HL-60/S4 treated with retinoic acid at 250 ng/mL for 4 days and 3 days (cell line): Measurements from ENCODE around the gene FGD6.

ENCODE experiments used
- in situ Hi-C: fragments of 300-500 bp; cut with MboI; formaldehyde crosslinking; loops from 2 replicates; pipeline ENCODE4 v1.7.0; 2022; ENCODE audit warnings: low sequenced_read_pairs

FGD6 gene

DNA sequence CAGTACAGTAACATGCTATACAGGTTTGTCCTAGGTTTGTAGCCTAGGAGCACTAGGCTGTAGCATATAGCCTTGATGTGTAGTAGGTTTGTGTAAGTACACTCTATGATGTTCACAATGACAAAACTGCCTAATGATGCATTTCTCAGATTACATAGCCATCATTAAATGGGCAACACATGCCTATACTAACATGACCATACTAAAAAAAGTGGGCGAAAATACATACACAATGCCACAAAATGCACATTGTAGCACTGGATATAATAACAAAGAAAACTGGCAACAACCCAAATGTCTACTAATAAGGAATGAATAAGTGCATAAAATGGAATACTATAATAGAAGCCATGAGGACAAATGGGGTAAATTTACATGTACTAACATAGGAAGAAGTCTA lies 182.5 kb downstream of the FGD6 start:
- in situ Hi-C loops: no loop called here
